Renal pelvis (tissue), 4 donors: ENCODE results near the gene SPDYE2. TPM values are rescaled to one million over a fixed set of nuclear protein-coding genes. Genes with fewer than 3 reads are reported as not detected.
"Not testable (repeated sequence)": the region's sequence is repeated elsewhere in the genome, so short reads cannot be mapped to it uniquely, and the experiment has no call there.

Source experiments
- DNase-seq: peaks from one replicate; pipeline ENCODE4 v3.0.0-alpha.2; 2013
- polyA plus RNA-seq, 3 donors: library from polyadenylated mRNA; unstranded; fragments of 120-200 nt; gene quantifications; one replicate each; pipeline ENCODE4 v1.2.1, GENCODE V29; 2013; ENCODE audit not compliant: insufficient read length in 3 of 3

SPDYE2 gene
- polyA plus RNA-seq, 3 donors, result 2.6 to 16.6 (median 14.1) TPM

DNA sequence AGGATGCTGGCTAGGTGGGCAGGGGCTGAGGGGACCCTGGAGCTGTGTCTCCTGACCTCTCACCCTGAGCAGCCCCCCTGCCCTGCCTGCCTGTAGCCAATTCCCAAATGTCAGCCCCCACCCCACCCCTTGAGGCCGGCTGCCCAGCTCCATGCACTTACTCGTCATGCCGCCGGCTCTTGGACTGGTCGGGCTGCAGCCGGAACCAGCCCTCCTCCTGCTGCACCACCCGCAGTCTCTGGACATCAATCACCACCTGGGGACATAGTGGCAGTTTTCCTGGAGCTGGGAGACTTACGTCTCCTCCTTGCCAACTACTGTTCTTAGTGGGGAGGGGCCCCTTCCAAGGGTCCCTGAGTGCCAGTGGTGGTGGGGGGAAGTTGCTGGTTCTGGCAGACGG lies 48.7 kb downstream of the SPDYE2 start:
- not testable (repeated sequence) for DNase-seq

DNA sequence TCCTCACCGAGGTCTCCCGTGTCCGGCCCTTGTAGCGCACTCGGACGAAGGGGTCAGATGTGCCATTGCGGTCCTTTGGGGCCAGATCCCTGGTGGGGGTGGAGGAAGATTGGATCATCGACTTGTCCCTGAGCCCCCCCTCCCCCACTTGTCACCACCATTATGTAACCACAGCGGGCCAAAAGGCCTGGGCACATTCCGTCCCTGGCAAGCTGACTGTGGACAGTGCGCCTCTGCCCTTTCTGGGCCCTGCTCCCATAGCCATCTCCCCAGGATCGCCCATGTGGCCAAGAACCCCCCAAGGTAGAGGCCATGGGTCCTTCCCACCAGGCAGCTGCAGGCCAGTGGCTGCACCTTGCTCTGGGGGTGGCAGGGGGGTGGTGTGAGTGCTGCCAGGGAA lies 51.3 kb downstream of the SPDYE2 start:
- DNase-seq, result not testable (repeated sequence)

DNA sequence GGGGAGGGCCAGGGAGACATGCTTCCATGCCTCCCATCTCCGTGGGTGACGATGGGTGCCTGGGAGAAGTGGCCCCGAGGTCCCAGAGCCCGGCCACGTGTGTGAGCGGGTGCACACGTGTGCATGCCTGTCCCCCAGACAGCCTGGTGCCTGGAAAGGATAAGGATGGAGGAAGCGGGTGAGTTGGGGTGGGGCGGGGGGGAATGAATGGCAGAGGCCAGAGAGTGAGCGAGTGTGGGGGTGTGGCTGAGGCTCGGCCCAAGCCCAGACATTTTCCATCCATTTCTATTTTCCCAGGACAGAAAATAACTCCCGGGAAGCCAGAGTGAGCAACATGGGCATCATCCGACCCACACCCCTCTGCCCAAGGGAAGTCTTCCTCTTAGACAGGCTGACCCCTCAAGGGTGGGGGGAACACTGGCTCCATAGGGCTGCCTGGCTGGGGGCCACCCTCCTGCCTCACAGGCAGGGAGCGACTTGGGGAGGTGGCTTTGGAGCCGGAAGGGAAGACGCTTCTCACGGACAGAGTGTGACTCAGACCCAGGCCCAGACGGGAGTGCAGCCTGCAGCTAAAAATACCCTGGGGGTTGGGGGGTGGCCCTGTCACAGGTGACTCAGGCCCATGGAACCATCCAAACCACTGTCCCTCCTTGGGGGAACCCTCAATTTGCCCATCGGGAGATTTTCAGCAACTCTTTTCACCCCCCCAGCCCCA lies 53.6 kb downstream of the SPDYE2 start:
- not testable (repeated sequence) for DNase-seq

DNA sequence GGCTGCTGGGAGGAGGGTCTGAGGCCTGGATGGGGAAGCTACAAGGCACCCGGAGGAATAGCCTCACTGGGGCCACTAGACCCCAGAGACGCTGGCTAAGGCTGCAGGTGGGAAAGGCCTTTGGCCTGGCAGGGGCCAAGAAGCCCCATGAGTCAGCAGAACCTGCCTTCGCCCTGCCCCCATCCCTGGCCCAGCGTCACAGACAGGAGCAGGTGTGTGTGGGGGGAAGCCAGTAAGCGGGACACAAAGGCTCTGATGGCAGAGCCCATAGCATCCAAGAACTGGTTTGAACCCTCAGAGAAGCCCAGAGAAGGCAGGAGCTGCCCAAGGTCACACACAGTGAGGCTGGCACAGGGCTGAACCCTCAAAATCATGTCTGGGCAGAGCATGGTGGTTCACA lies 55.8 kb downstream of the SPDYE2 start:
- not testable (repeated sequence) for DNase-seq

DNA sequence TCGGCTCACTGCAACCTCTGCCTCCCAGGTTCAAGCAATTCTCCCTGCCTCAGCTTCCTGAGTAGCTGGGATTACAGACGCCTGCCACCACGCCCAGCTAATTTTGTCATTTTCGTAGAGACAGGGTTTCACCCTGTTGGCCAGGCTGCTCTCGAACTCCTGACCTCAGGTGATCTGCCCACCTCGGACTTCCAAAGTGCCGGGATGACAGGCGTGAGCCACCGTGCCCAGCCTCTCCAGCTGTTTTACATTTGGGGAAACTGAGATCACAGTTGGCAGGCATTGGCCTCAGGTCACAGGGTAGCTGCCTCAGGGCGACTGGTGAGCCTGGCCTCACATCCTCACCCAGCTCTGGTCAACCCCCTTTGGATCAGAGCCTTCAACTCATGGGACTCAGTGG lies 58.7 kb downstream of the SPDYE2 start:
- not testable (repeated sequence) for DNase-seq

DNA sequence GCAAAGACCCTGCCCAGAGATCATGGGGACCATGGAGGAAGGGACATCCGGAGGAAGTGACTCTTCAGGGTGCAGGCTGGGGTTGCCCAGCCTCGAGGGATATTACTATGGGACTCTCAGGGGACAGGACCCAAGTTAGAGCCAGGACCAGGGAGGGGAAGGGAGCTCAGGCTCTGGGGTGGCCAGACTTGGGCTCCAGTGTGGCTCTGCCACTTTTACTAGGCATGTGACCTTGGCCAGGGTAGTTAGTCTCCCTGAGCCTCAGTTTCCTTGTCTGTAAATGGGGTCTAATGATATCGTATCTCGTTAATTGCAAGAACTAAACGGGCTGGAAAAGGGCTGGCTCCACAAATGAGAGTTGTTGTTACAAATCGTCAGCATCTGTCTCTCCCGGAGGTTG lies 59.4 kb downstream of the SPDYE2 start:
- not testable (repeated sequence) for DNase-seq

DNA sequence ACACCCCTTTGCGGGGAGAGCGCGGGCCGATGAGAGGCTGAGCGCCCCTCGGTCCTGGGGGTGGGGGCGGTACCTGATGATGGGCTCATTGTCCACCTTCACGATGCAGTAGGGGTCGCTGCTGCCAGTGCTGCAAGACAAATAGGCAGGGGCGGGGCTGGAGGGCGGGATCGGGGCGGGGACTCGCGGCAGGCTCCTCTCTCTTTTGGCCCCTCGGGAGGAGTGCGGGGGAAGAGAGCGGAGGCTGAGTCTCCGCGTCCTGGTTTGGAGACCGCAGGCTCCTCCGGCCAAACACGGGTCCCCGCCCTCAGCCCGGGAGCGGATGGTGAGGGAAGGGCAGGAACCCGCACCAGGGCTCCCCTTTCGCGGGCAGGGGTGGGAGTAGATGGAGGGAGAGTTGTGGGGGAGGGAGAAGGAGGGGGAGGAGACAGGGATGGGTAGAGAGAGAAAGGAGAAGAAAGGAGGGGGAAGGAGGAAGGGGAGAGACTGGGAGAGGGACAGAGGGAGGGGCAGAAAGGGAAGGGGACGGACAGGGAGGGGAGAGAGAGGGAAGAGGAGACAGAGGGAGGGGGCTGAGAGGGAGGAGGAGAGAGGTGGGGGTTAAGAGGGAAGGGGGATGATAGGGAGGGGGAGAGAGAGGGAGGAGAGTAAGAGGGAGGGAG lies 60.1 kb downstream of the SPDYE2 start:
- DNase-seq, result not testable (repeated sequence)

DNA sequence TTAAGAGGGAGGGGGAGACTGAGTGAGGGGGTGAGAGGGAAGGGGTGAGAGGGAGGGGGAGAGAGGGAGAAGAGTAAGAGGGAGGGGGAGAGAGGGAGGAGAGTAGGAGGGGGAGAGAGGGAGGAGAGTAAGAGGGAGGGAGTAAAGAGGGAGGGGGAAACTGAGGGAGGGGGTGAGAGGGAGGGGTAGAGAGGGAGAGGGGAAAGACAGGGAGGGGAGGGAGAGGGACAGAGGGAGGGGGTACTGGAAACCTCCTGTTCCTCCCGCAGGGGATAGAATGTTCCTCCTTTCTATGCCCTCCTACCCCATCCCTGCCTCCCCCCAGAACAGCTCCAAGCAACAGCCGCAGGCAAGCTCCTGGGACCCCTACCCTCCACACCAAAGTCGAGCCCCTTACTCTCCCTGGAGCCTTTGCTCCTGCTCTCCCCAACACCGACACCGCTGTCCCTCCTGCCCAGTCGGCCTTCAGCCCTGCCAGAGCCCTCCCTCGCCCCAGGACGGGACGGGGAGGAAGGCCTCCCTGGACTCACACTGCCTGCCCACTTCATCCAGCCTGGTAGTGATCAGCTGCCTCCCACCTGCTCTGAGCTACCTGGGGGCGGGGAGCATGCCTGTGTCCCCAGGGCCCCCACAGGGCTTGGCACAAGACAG lies 60.8 kb downstream of the SPDYE2 start:
- peak; percentile 9 for DNase-seq

Other genes with a start within 250 kb of the SPDYE2 start
- 10 to 100 TPM in 1 of 3 donors, 1 to 10 TPM in 2; 1.7 to 13.9 (median 2.4) TPM for gene SPDYE6, start 194.8 kb upstream of the SPDYE2 start, polyA plus RNA-seq
- 10 to 100 TPM; 39.2 to 48.6 (median 47.1) TPM for gene PRKRIP1, start 154.9 kb upstream of the SPDYE2 start, polyA plus RNA-seq
- gene ORAI2, start 117.7 kb upstream of the SPDYE2 start, polyA plus RNA-seq, result 10 to 100 TPM; 22.6 to 28.1 (median 26.2) TPM
- gene ALKBH4, start 86.4 kb upstream of the SPDYE2 start, polyA plus RNA-seq, result 10 to 100 TPM; 13.4 to 16.3 (median 14.0) TPM
- gene LRWD1, start 86.2 kb upstream of the SPDYE2 start, polyA plus RNA-seq, result 10 to 100 TPM; 20.2 to 23.0 (median 22.9) TPM
- gene POLR2J, start 72.3 kb upstream of the SPDYE2 start, polyA plus RNA-seq, result 10 to 100 TPM; 29.9 to 39.7 (median 38.6) TPM
- 10 to 100 TPM; 16.9 to 26.1 (median 23.2) TPM for gene RASA4B, start 33.4 kb upstream of the SPDYE2 start, polyA plus RNA-seq
- gene UPK3BL2, start 7.5 kb upstream of the SPDYE2 start, polyA plus RNA-seq, result 10 to 100 TPM in 2 of 3 donors, 1 to 10 TPM in 1; 9.3 to 34.1 (median 18.5) TPM
- 10 to 100 TPM; 77.7 to 90.7 (median 78.2) TPM for gene POLR2J3, start 21.4 kb downstream of the SPDYE2 start, polyA plus RNA-seq
- gene RASA4, start 65.5 kb downstream of the SPDYE2 start, polyA plus RNA-seq, result 10 to 100 TPM; 51.3 to 86.8 (median 62.3) TPM
- 10 to 100 TPM; 17.7 to 50.9 (median 18.6) TPM for gene UPK3BL1, start 91.6 kb downstream of the SPDYE2 start, polyA plus RNA-seq
- 1 to 10 TPM in 2 of 3 donors, under 1 TPM in 1; 0.60 to 5.0 (median 3.3) TPM for gene SPDYE2B, start 99.1 kb downstream of the SPDYE2 start, polyA plus RNA-seq
- 1 to 10 TPM; 1.3 to 9.0 (median 1.9) TPM for gene POLR2J2, start 120.4 kb downstream of the SPDYE2 start, polyA plus RNA-seq
- gene FAM185A, start 197.8 kb downstream of the SPDYE2 start, polyA plus RNA-seq, result 10 to 100 TPM in 1 of 3 donors, 1 to 10 TPM in 2; 7.6 to 10.4 (median 8.9) TPM